GM18507 (cell line): ENCODE results near the gene UPK3B.
"Not testable (repeated sequence)": the region's sequence is repeated elsewhere in the genome, so short reads cannot be mapped to it uniquely, and the experiment has no call there.

ENCODE experiments used
- DNase-seq: peaks from one replicate; pipeline ENCODE4 v3.0.0; 2011; ENCODE audit warnings: low read depth; ENCODE audit not compliant: insufficient read length; ENCODE audit errors: extremely low spot score
- FAIRE-seq: peaks from 2 replicates; lab custom pipeline; 2011; peaks lifted over from hg19 to GRCh38; lab: Jason Lieb, UNC

The UPK3B gene

GRCh38 chr7:76565001-76565400, 54.6 kb downstream of the UPK3B start:
- FAIRE-seq, DNase-seq: not testable (repeated sequence)
